CD4-positive, alpha-beta T cell treated with Interleukin-4 for 4 hours (primary cell): ENCODE data around the gene RAB3B.
"Not testable (repeated sequence)": the region's sequence is repeated elsewhere in the genome, so short reads cannot be mapped to it uniquely, and the experiment has no call there.

ENCODE experiments used
- DNase-seq: peaks from one replicate; pipeline ENCODE4 v3.0.0-alpha.2; 2020

The RAB3B gene

DNA sequence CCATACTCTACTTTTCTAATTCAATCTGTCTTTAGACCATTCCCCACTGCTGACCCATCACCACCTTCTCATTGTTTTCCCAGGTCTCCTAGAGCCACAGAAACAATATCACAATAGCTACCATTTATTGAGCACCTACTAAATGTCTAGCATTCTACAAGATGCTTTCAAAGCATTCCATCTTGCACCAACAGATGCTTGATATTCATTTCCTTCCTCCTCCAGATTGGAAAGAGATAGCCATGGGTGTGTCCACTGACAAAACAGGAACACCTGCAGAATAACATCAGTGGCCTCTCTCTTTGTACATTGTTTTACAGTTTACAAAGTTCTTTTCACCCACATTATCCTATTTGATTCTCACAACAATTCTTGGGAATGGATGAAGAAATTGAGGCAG, 2.2 kb downstream of the RAB3B start:
- no peak for DNase-seq

DNA sequence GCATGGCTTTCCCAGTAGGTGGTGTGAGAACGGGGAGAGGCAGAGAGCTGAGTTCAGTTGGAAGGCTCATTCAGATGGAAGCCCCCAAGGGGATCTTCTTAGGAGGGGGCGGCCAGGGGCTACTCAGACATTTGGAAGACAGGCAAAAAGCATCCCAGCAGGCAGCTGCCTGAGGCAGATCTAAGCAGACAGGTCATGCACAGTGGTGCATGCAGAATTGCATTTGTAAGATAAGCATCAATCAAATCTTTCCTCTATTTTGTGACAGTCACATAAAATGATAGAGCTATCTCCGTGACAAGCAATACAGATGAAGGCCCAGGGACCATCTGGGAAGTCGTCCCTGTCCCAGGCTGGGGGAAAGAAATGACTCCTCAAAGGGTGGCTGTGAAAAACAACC, 3.8 kb downstream of the RAB3B start:
- DNase-seq: no peak

- DNase-seq: no peak
Measured at GRCh38 chr1:51982161-51982560, 8.3 kb downstream of the RAB3B start.

GRCh38 chr1:51981555-51981954, 8.9 kb downstream of the RAB3B start:
- DNase-seq: no peak

DNA sequence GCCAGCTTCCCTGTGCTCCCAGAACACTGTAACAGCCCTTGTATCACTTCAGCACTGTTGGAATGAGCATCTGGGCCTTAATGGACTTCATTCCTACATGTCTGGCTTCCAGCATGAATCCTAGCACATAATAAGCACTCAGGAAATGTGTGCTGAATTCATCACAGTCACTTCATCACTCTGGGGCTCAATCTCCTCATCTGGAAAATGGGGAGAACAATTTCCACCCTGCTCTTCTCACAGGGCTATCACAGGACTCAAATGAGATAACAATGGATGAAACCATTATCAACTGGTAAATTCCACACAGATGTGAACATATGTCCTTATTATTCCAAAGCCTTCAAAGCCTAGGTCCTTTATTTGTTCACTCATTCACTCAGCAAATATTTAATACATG, 12.4 kb downstream of the RAB3B start:
- no peak for DNase-seq

DNA sequence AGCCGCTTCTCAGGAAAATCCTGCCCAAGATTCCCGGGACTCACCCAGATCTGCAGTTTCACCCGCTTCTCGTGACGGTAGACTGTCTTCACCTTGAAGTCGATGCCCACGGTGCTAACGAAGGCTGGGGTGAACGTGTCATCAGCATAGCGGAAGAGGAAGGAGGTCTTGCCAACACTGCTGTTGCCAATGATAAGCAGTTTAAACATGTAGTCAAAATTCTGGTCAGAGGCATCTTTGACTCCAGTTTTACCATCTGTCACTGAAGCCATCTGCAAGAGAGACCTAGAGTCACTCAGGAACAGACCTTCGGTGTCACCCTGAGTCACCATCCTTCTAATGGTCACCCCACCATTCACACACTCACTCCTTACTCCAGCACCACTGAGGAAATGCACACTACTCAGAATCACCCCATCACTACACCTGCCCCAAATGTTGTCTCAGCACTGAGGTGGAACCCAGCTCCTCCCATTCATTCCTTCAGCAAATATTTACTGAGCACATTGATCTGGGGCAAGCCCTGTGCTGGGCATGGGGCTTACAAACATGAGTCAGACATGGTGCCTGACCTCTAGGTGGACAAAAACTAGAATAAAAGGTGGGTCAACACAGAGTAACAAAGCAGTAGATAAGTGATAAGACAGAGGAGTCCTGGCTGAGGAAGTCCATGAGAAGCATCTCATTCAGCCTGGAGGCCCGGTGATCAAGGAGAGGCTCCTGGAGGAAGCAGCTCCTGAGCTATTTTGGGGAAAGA, 13.5 kb downstream of the RAB3B start:
- no peak for DNase-seq

DNA sequence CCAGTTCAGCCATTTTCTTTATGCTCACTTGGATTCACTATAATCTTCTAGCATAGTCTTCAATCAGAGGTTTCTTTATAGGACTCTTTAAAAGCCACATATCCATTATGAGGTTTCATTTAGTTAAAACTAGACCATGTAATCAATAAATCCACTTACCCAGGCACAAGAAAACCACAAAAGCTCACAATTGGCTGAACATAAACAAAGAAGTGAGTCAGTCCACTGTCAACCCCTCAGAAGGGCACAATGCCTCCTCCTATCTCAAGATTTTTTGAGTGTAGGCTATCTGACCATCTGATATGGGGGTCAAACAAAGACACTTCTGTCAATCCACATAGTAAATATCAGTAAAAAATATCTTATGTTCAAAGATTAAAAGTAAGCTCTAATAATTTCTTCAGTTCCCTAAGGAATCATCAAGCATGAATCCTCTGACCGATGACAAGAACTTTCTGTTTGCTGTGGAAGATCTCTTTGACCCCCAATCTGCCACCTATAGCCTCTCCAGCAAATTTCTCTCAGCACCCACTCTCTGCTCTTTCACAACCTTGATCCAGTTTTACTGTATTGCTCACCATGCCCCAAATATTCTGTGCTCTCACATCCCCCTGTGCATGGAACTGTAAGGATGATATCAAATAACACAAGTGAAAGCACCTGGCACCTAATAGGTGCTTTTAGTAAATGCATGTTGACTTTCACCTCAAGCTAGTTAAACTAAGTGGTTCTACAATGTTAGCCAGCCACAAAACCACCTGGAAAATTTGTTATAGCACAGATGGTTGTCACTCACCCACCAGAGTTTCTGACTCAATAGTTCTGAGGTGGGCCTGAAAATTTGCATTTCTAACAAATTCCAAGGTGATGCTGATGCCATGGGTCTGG, 16.7 kb downstream of the RAB3B start:
- DNase-seq: no peak

GRCh38 chr1:51969038-51969705, 21.3 kb downstream of the RAB3B start:
- no peak for DNase-seq

DNA sequence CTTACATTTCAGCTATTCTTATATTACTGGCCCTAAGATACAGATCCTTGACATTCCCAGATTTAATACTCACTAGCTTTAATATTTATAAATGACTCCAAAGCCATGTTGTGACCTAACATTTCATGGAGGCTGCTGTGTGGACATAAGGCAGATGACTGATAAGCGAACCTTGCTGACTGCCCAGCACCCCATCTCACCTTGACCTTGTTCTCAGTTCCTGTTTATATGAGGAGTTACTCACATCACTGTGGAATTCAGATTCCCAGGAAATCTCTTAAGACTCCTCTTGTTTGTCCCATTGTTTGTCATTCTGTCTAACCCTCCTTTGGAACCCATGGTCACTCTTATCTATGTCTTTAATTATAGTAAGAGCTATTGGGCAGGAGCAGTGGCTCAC, 21.9 kb downstream of the RAB3B start:
- no peak for DNase-seq

DNA sequence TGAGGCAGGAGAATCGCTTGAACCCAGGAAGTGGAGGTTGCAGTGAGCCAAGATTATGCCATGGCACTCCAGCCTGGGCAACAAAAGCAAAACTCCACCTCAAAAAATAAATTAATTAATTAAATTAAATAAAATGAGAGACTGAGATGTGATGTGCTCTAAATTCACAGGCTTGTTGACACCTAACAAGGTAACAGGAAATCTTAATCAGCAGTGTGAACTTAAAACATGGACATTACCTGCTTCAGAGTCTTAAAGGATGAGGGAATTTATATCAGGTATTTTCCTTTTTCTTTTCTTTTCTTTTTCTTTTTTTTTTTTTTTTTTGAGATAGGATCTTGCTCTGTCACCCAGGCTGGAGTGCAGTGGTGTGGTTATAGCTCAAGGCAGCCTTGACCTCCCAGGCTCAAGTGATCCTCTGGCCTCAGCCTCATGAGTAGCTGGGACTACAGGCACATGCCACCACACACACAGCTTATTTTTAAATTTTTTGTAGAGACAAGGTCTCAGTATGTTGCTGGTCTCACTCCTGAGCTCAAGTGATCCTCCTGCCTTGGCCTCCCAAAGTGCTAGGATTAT, 23.2 kb downstream of the RAB3B start:
- DNase-seq: not testable (repeated sequence)

- no peak for DNase-seq
Measured at GRCh38 chr1:51966559-51966958, 23.9 kb downstream of the RAB3B start.

DNA sequence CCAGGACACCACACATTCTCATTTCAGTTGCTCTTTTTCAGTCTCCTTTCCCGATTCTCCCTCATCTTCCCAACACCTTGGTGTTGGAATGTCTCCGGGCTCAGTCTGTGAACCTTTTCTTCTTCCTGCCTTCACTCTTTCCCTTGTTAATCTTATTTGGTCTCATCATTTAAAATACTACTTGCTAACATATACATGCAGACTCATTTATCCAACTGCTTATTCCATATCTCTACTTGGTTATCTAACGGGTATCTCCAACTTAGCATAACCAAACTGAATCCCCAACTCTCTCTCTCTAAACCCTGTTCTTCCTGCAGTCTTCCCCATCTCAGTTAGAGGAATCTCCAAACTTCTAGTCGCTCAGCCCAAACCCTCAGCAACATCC, 26.2 kb downstream of the RAB3B start:
- no peak for DNase-seq

- DNase-seq: no peak
Measured at GRCh38 chr1:51963592-51964308, 26.8 kb downstream of the RAB3B start.

- DNase-seq: no peak
Measured at GRCh38 chr1:51962486-51963356, 27.8 kb downstream of the RAB3B start.

- no peak for DNase-seq
Measured at GRCh38 chr1:51961954-51962353, 28.5 kb downstream of the RAB3B start.

GRCh38 chr1:51961231-51961630, 29.3 kb downstream of the RAB3B start:
- no peak for DNase-seq

- DNase-seq: no peak
Measured at GRCh38 chr1:51960262-51960661, 30.2 kb downstream of the RAB3B start.

DNA sequence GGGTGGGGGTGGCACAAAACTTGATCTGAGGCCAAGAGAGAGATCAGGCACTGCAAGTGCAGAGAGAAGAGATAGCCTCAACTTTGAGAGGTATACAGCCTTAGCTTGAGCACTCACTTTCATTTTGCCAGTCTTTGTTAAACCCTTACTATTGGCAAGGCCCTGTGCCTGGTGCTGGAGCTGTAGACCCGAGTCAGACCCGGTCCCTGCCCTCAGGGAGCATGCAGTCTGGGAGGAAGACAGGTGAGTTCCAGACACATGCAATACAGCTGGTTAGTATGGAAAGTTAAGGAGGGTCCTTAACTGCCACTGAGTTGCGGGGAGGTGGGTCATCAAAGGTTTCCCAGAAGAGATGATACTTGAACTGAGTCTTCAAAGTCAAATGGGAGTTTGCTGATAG, 31.7 kb downstream of the RAB3B start:
- no peak for DNase-seq

DNA sequence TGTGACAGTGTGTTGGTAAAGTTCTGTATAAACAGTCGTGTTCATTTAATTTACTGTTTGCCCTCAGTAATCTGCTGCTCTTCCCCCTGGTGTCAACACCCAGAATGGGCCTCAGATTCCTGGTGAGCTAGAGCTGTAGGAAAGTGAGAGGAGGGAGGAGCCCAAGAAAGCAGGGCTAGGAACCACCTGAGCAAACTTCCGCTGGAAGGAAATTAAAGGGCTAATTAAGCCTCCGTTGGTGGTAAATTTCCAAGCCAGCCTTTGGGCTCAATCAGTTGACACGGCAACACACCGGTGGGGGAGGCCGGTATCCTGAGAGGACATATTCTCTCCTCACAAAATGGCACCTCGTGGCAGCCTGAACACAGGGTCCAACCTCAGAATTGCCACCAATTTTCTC, 32.9 kb downstream of the RAB3B start:
- DNase-seq: no peak

GRCh38 chr1:51956528-51957509, 33.7 kb downstream of the RAB3B start:
- no peak for DNase-seq
